WTC11 (cell line): ENCODE measurements around the gene SPNS3.

Experiments
- ATF2 ChIP-seq: sonication (generic); formaldehyde crosslinking; IDR thresholded peaks from 2 replicates; pipeline ENCODE4 v1.8.1; 2022; ENCODE audit warnings: low read depth, missing genetic modification reagents, borderline replicate concordance
- CTCF ChIP-seq: fragments of 200-600 bp; IDR thresholded peaks from 2 replicates; pipeline ENCODE4 v1.8.0; 2022; ENCODE audit warnings: antibody characterized with exemption
- MXD4 ChIP-seq: fragments of 250-450 bp; sonication (Bioruptor Pico); IDR thresholded peaks from 2 replicates; pipeline ENCODE4 v1.8.0; 2021; ENCODE audit warnings: mild to moderate bottlenecking, moderate library complexity, borderline replicate concordance
- NR1H2 ChIP-seq: sonication (generic); formaldehyde crosslinking; IDR thresholded peaks from 2 replicates; pipeline ENCODE4 v1.9.0; 2021; ENCODE audit warnings: mild to moderate bottlenecking, moderate library complexity, missing genetic modification reagents
- NR3C1 ChIP-seq: sonication (generic); formaldehyde crosslinking; conservative IDR thresholded peaks from 2 replicates; pipeline ENCODE4 v1.8.1; 2023; ENCODE audit warnings: low read depth, mild to moderate bottlenecking, missing genetic modification reagents
- ZNF317 ChIP-seq: sonication (generic); formaldehyde crosslinking; IDR thresholded peaks from 2 replicates; pipeline ENCODE4 v1.8.1; 2023; ENCODE audit warnings: low read depth, mild to moderate bottlenecking, moderate library complexity, missing genetic modification reagents, borderline replicate concordance

- TF ChIP-seq NR3C1 (no peak), CTCF (no peak), NR1H2 (CRISPR knock-in tag) (no peak), MXD4 (CRISPR knock-in tag) (no peak), ZNF317 (CRISPR knock-in tag) (no peak), ATF2 (no peak)
Measured at GRCh38 chr17:4529533-4530152, 95.9 kb downstream of the SPNS3 start.
